ENCODE data around the gene COX6A2.

DNA sequence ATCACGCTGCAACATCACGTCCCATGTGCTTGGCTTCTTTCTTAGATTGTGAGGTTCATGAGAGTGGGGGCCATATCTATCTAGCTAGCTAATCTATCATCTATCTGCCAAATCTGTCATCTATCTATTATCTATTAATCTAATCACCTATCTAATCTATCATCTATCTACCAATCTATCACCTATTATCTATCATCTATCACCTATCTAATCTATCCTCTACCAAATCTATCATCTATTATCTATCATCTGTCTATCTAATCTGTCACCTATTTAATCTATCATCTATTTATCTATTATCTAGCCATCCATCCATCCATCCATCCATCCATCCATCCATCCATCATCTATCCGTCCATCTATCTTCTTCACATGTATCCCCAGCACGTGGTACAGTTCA lies 14.2 kb downstream of the COX6A2 start:
- TF ChIP-seq GATA2 (IDR thresholded peaks at IDR 0.05; ENCODE audit: low read depth, low read length) (no peak), GATA3 (IDR thresholded peaks at IDR 0.05; ENCODE audit: low read depth, low read length) (no peak)
